NOMO-1 treated with dmso at 0.1 percent for 144 hours (cell line): Measurements from ENCODE around the gene ZNF207.
"Not testable (repeated sequence)": the region's sequence is repeated elsewhere in the genome, so short reads cannot be mapped to it uniquely, and the experiment has no call there.

Experiments
- DNase-seq: peaks from one replicate; lab custom pipeline; 2025; ENCODE audit not compliant: unreplicated experiment; lab: John Stamatoyannopoulos, UW

Gene ZNF207

GRCh38 chr17:32349854-32350665, at the start of gene ZNF207:
Gene ZNF207 (plus strand): TSS chr17:32350157. CDS start chr17:32350286, 129 bp downstream.
- DNase-seq = peak; percentile 95

GRCh38 chr17:32302037-32302436, 47.9 kb upstream of the ZNF207 start:
- DNase-seq = no peak

- no peak for DNase-seq
These were observed 46.9 kb upstream of the ZNF207 start for GRCh38 chr17:32302860-32303649.

GRCh38 chr17:32303781-32304288, 46.1 kb upstream of the ZNF207 start:
- no peak for DNase-seq

- no peak for DNase-seq
These were observed 44.9 kb upstream of the ZNF207 start for GRCh38 chr17:32305049-32305448.

- DNase-seq = no peak
These were observed 42.3 kb upstream of the ZNF207 start for GRCh38 chr17:32307658-32308057.

- no peak for DNase-seq
These were observed 38.9 kb upstream of the ZNF207 start for GRCh38 chr17:32311028-32311536.

- no peak for DNase-seq
These were observed 35.3 kb upstream of the ZNF207 start for GRCh38 chr17:32314636-32315035.

GRCh38 chr17:32315171-32315570, 34.8 kb upstream of the ZNF207 start:
- DNase-seq = no peak

- not testable (repeated sequence) for DNase-seq
These were observed 33.3 kb upstream of the ZNF207 start for GRCh38 chr17:32316653-32317052.

GRCh38 chr17:32317353-32317752, 32.6 kb upstream of the ZNF207 start:
- DNase-seq = no peak

- no peak for DNase-seq
These were observed 31.9 kb upstream of the ZNF207 start for GRCh38 chr17:32318071-32318470.

GRCh38 chr17:32319548-32319905, 30.4 kb upstream of the ZNF207 start:
- peak; percentile 62 for DNase-seq

- not testable (repeated sequence) for DNase-seq
These were observed 29.9 kb upstream of the ZNF207 start for GRCh38 chr17:32320080-32320479.

GRCh38 chr17:32320847-32321246, 29.1 kb upstream of the ZNF207 start:
- DNase-seq = no peak

- DNase-seq = no peak
These were observed 26.9 kb upstream of the ZNF207 start for GRCh38 chr17:32323046-32323445.

GRCh38 chr17:32323811-32324491, 26.0 kb upstream of the ZNF207 start:
- no peak for DNase-seq

- no peak for DNase-seq
These were observed 22.0 kb upstream of the ZNF207 start for GRCh38 chr17:32327911-32328310.

GRCh38 chr17:32330147-32330546, 19.8 kb upstream of the ZNF207 start:
- DNase-seq = no peak

- peak; percentile 40 for DNase-seq
These were observed 18.5 kb upstream of the ZNF207 start for GRCh38 chr17:32331243-32332040.
